Endothelial cell (in vitro differentiated cells): ENCODE data around the gene METTL25. TPM values are rescaled to one million over a fixed set of nuclear protein-coding genes. Genes with fewer than 3 reads are reported as not detected.
A peak's percentile ranks its signal among the peaks of the same experiment; 100 is the strongest.

Source experiments
- DNase-seq: peaks from one replicate; pipeline ENCODE4 v3.0.0; 2021; ENCODE audit warnings: low spot score
- H3K27ac Mint-ChIP-seq: one replicate; pipeline ENCODE4 v1.8.0; 2021; ENCODE audit warnings: mixed read lengths, inconsistent platforms; ENCODE audit not compliant: unreplicated experiment
- H3K27me3 Mint-ChIP-seq: one replicate; pipeline ENCODE4 v1.8.0; 2021; ENCODE audit warnings: mild to moderate bottlenecking, moderate library complexity, mixed read lengths, inconsistent platforms; ENCODE audit not compliant: unreplicated experiment
- H3K36me3 Mint-ChIP-seq: one replicate; pipeline ENCODE4 v1.8.0; 2021; ENCODE audit warnings: mild to moderate bottlenecking, low read depth, mixed read lengths, inconsistent platforms; ENCODE audit not compliant: unreplicated experiment
- H3K4me1 Mint-ChIP-seq: one replicate; pipeline ENCODE4 v1.8.0; 2021; ENCODE audit warnings: mild to moderate bottlenecking, mixed read lengths, inconsistent platforms; ENCODE audit not compliant: unreplicated experiment
- H3K4me3 Mint-ChIP-seq: one replicate; pipeline ENCODE4 v1.8.0; 2021; ENCODE audit warnings: mild to moderate bottlenecking, mixed read lengths, inconsistent platforms; ENCODE audit not compliant: unreplicated experiment
- H3K9me3 Mint-ChIP-seq: one replicate; pipeline ENCODE4 v1.8.0; 2021; ENCODE audit warnings: mixed read lengths, inconsistent platforms; ENCODE audit not compliant: unreplicated experiment
- total RNA-seq: library from RNA; stranded (reverse); fragmentation: NEBNext Ultra II Directional; extraction: Animal tissue kit (Norgen Biotek cat#: 25700); gene quantifications from one replicate; pipeline ENCODE4 v1.2.1, GENCODE V29; 2021; ENCODE audit not compliant: unreplicated experiment
- TF ChIP-seq, protein P1 (sequence below): fragments of 200-600 bp; sonication (generic); IDR thresholded peaks from one replicate; pipeline ENCODE4 v1.5.0; 2021; ENCODE audit warnings: antibody characterized with exemption; ENCODE audit not compliant: unreplicated experiment

The METTL25 gene
- total RNA-seq, 1 donor from 2014 or later, result 7.8 TPM

DNA sequence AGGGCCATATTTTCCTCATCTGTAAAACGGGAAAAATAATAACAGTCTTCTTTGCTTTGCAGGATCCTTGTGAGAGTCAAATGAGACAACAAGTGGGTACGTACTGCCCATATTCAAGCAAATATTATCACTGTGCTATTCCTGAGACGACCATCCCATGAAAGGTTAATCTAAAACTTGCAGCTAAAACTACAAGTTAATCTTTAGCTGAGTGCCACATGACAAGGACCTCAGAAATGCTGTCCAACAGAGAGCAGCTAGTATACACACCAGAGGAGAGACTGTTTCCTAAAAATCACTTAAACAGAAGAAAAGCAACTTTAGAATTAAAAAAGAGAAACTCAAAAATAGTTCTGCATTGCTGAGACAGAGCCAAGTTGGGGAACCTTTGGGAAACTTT, 165.7 kb downstream of the METTL25 start:
- H3K36me3 Mint-ChIP-seq, result no peaks in the 10 kb centered on the region
- H3K27ac Mint-ChIP-seq, result no peak overlapping the region
- TF ChIP-seq, protein P1, sequence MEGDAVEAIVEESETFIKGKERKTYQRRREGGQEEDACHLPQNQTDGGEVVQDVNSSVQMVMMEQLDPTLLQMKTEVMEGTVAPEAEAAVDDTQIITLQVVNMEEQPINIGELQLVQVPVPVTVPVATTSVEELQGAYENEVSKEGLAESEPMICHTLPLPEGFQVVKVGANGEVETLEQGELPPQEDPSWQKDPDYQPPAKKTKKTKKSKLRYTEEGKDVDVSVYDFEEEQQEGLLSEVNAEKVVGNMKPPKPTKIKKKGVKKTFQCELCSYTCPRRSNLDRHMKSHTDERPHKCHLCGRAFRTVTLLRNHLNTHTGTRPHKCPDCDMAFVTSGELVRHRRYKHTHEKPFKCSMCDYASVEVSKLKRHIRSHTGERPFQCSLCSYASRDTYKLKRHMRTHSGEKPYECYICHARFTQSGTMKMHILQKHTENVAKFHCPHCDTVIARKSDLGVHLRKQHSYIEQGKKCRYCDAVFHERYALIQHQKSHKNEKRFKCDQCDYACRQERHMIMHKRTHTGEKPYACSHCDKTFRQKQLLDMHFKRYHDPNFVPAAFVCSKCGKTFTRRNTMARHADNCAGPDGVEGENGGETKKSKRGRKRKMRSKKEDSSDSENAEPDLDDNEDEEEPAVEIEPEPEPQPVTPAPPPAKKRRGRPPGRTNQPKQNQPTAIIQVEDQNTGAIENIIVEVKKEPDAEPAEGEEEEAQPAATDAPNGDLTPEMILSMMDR, result no peak

DNA sequence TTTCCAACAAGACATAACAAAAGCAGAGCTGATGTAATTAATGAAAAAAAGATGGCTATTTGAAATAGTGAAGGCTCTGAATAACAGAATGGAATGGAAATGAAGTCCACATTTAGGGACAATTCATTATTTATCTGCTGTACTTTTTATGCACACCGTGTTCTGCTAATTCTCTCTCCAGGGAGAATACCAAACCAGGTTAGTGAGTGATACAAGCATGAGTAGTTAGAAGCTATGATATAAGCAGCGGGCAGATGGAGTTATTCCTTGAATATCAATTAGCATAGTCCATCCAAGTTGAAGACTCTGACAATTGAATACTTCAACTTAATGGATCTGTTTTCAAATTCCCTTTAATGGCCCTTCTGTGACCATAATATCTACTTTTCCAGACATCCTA, 166.3 kb downstream of the METTL25 start:
- Mint-ChIP-seq H3K9me3 (no peaks in the 10 kb centered on the region), H3K27ac (no peak overlapping the region), H3K4me3 (no peak overlapping the region), H3K36me3 (no peaks in the 10 kb centered on the region), H3K4me1 (no peaks in the 10 kb centered on the region), H3K27me3 (no peaks in the 10 kb centered on the region)
- DNase-seq, result no peak
- TF ChIP-seq, protein P1, result no peak

More for the DNA sequence above, 165.7 kb downstream of the METTL25 start:
- Mint-ChIP-seq H3K4me3 (no peak overlapping the region), H3K9me3 (no peaks in the 10 kb centered on the region), H3K27me3 (no peaks in the 10 kb centered on the region), H3K4me1 (no peaks in the 10 kb centered on the region)
- DNase-seq, result no peak

DNA sequence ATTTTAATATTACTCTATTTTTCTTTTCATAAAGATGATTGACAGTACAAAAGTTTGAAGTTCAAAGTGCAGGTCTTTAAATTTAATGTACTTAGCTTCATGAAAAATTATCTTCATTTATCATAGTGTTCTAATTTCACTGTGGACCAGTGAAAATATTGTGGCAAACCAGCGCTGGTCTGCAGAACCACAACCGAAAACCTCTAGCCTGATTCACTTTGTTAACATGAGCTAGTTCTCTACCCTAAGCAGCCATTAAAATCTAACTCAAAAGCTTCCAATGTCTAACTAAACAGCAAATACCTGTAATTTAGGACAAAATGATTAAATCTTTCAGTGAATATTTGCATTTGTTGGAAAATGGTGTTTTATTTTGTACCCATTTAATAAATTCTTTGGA, 167.3 kb downstream of the METTL25 start:
- TF ChIP-seq, protein P1, result no peak
- Mint-ChIP-seq H3K9me3 (no peaks in the 10 kb centered on the region), H3K4me3 (no peak overlapping the region), H3K27me3 (no peaks in the 10 kb centered on the region), H3K27ac (no peak overlapping the region), H3K4me1 (no peaks in the 10 kb centered on the region), H3K36me3 (no peaks in the 10 kb centered on the region)
- no peak for DNase-seq

DNA sequence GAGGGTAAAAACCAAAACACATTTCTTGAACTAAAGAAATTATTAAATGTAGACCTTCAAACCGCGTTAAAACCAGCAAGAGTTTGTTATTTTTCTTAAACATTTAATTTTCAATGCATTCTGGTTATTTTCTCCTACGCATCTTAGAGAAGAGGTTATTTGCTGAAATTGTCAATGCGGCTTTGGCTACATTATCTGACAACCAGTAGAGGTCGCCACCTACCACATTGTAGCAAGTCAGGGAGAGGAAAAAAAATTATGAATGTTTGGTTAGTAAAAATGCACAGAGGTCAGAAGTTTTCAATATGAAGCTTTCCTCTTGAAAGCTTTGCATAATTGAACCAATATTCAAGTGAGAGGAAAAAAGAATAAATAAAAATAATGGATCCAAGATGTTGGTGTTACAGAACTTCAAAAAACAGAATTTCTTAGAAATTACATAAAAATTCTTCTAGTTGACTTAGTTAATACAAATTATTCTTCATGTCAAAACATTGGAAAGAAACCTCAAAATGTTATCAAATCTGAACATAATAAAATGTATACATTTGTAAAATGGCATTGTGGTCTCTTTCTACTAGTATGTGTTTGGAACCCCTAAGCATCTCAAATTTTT, 168.9 kb downstream of the METTL25 start:
- Mint-ChIP-seq H3K4me3 (no peak overlapping the region), H3K36me3 (no peaks in the 10 kb centered on the region), H3K27ac (no peak overlapping the region), H3K4me1 (no peaks in the 10 kb centered on the region), H3K9me3 (no peaks in the 10 kb centered on the region), H3K27me3 (no peaks in the 10 kb centered on the region)
- TF ChIP-seq, protein P1, result peak; percentile 78
- no peak for DNase-seq

Other genes with a start within 250 kb of the METTL25 start
- 27.7 TPM for gene CCDC59, start 142 bp upstream of the METTL25 start, total RNA-seq